ENCODE data around the gene LRP6. TPM values are rescaled to one million over a fixed set of nuclear protein-coding genes. Genes with fewer than 3 reads are reported as not detected.

LRP6 gene
- polyA plus RNA-seq, 1 donor from 2014 or later = 33.5 TPM

GRCh38 chr12:12108441-12109058 lies 158.3 kb downstream of the LRP6 start:
- Histone ChIP-seq H3K4me2 (ENCODE audit: low read length) (no peak overlapping the region), H3K9me2 (ENCODE audit: insufficient read depth, low read length) (no peaks in the 10 kb centered on the region), H4K20me1 (ENCODE audit: insufficient read depth) (no peaks in the 10 kb centered on the region), H3K36me3 (ENCODE audit: insufficient read depth, low read length) (no peaks in the 10 kb centered on the region), H3K9me3 (ENCODE audit: low read length) (no peaks in the 10 kb centered on the region), H3K4me3 (ENCODE audit: low read length) (no peak overlapping the region), H3K9ac (ENCODE audit: low read length) (no peak overlapping the region), H2AFZ (ENCODE audit: low read depth, low read length) (no peak overlapping the region), H3K27ac (ENCODE audit: low read length) (no peak overlapping the region), H3K27me3 (ENCODE audit: insufficient read depth, low read depth, low read length) (no peaks in the 10 kb centered on the region), H3K79me2 (replicated peaks; ENCODE audit: insufficient read depth, low read length) (no peaks in the 10 kb centered on the region), H3F3A (ENCODE audit: insufficient read depth, low read length, poor library complexity, severe bottlenecking) (no peaks in the 10 kb centered on the region)
- TF ChIP-seq RAD21 (conservative IDR thresholded peaks at IDR 0.05) = no peak
- no peak for TF ChIP-seq TAF1 (IDR thresholded peaks at IDR 0.05; ENCODE audit: low read depth)
- TF ChIP-seq REST (IDR thresholded peaks at IDR 0.05; ENCODE audit: borderline replicate concordance) = no peak
- TF ChIP-seq EP300 (conservative IDR thresholded peaks at IDR 0.05; ENCODE audit: poor library complexity, severe bottlenecking) = no peak
- TF ChIP-seq MXI1 (conservative IDR thresholded peaks at IDR 0.05; ENCODE audit: poor library complexity, severe bottlenecking) = no peak
- TF ChIP-seq SMC3 (conservative IDR thresholded peaks at IDR 0.05; ENCODE audit: poor library complexity) = no peak
- no peak for TF ChIP-seq EZH2 (IDR thresholded peaks at IDR 0.05; ENCODE audit: borderline replicate concordance, insufficient read depth, low read length, poor library complexity, severe bottlenecking)
- TF ChIP-seq CTCF (IDR thresholded peaks at IDR 0.05; ENCODE audit: poor library complexity, severe bottlenecking) = no peak
- no peak for TF ChIP-seq POLR2AphosphoS5 (IDR thresholded peaks at IDR 0.05)

DNA sequence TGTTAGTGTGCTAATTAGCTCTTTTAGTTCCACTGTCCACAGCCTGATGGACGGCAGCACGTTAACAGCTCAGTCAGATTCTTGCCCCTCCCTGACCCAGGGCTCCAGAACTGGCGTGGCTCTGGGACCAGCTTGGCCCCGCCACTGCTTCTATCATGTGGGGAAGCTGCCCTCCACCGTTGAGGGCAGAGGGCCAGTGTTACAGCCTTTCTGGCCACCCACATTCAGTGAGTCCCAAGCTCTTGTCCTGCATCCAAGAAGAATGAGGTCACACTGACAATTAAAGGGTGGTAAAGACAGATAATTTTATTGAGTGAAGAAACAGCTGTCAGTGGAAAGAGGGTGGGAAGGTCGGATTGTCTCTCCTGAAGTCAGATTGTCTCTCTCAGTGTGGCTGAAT lies 159.2 kb downstream of the LRP6 start:
- H3K9ac ChIP-seq (ENCODE audit: low read length) = no peak overlapping the region
- H3K79me2 ChIP-seq (replicated peaks; ENCODE audit: insufficient read depth, low read length) = no peaks in the 10 kb centered on the region
- no peak overlapping the region for H3K4me3 ChIP-seq (ENCODE audit: low read length)
- H3K4me2 ChIP-seq (ENCODE audit: low read length) = no peak overlapping the region
- no peaks in the 10 kb centered on the region for H3F3A ChIP-seq (ENCODE audit: insufficient read depth, low read length, poor library complexity, severe bottlenecking)
- H3K27ac ChIP-seq (ENCODE audit: low read length) = no peak overlapping the region
- H4K20me1 ChIP-seq (ENCODE audit: insufficient read depth) = no peaks in the 10 kb centered on the region
- no peaks in the 10 kb centered on the region for H3K36me3 ChIP-seq (ENCODE audit: insufficient read depth, low read length)
- TF ChIP-seq RAD21 (conservative IDR thresholded peaks at IDR 0.05) (no peak), EZH2 (IDR thresholded peaks at IDR 0.05; ENCODE audit: borderline replicate concordance, insufficient read depth, low read length, poor library complexity, severe bottlenecking) (no peak), POLR2AphosphoS5 (IDR thresholded peaks at IDR 0.05) (no peak), SMC3 (conservative IDR thresholded peaks at IDR 0.05; ENCODE audit: poor library complexity) (no peak), CTCF (IDR thresholded peaks at IDR 0.05; ENCODE audit: poor library complexity, severe bottlenecking) (no peak), TAF1 (IDR thresholded peaks at IDR 0.05; ENCODE audit: low read depth) (no peak), REST (IDR thresholded peaks at IDR 0.05; ENCODE audit: borderline replicate concordance) (no peak), MXI1 (conservative IDR thresholded peaks at IDR 0.05; ENCODE audit: poor library complexity, severe bottlenecking) (no peak), EP300 (conservative IDR thresholded peaks at IDR 0.05; ENCODE audit: poor library complexity, severe bottlenecking) (no peak)
- no peaks in the 10 kb centered on the region for H3K27me3 ChIP-seq (ENCODE audit: insufficient read depth, low read depth, low read length)
- H3K9me2 ChIP-seq (ENCODE audit: insufficient read depth, low read length) = no peaks in the 10 kb centered on the region
- H3K9me3 ChIP-seq (ENCODE audit: low read length) = no peaks in the 10 kb centered on the region
- H2AFZ ChIP-seq (ENCODE audit: low read depth, low read length) = no peak overlapping the region
